GM21529 (cell line): ENCODE results near the gene LCORL.
"Not testable (repeated sequence)": the region's sequence is repeated elsewhere in the genome, so short reads cannot be mapped to it uniquely, and the experiment has no call there.

Source experiments
- ATAC-seq: cut with Tn5 transposase; IDR thresholded peaks from one replicate; pipeline ENCODE4 v1.9.1; 2021; ENCODE audit not compliant: unreplicated experiment

Gene LCORL

DNA sequence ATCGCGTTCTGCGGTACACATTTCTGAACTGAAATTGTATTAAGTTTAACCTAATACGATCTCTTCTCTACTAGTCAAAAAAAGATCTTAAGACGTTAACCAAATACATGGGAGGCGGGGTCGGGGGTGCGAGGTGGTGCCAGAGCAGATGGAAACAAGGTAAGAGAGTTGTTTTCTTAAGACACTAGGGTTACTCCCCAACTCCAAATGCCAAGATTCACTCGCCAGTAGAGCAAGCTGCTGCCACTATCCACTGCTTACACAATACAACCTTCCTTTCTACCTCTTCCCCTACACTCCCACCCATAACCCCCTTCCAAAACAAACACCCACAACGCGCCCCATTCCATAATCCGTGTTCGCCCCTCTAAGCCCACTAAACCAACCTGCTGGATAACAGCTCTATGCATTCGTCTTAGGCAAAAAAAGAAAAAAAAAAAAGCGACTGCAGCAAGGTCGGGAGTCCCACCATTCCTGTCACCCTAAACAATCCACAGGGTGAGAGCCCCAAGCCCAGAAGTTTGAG, 1.3 kb downstream of the LCORL start:
- ATAC-seq: no peak

DNA sequence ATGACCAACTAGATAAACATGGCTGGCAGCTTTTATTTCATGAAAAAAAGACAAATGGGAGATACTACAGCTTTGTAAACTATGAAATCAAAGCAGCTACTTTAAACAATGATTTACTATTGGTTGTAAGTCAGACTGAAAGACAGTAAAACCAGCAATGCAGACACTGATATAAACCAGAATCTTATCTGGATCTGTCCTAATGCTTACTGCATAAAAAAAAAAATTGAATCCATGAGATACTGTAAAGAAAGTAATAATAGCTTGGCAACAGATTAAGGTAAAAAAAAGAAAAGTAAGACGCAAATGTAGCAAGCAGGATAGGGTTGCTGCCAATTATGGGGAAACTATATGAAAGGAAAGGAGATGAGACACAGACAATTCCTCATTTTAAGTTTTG, 7.3 kb downstream of the LCORL start:
- ATAC-seq: no peak

DNA sequence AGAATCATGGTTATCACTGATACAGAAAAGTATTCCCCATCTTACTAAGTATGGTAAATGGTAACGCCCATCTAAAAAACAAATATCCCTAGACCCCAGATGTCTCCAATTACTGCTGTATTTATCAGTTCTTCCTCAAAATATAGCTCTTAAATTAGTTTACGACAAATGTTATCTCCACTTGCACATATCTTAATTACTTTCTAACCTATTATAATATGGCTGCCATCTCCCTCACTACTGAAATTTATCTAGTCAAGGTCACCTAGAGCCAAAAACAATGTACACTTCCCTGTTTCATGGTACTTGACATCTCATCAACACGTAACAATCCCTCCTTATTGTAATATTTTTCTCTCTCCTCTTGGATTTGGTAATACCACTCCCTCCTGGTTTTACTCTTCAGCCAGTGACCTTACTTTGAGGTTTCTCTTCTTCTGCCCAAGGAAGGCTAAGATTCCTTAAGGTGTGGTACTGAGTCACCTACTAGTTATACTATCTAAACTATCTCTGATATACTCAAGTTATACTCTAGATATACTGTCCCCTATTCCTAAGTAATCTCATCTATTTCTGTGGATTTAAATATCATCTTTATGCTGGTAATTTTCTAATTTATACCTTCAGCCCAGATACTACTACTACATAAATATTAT, 8.6 kb downstream of the LCORL start:
- ATAC-seq: no peak

DNA sequence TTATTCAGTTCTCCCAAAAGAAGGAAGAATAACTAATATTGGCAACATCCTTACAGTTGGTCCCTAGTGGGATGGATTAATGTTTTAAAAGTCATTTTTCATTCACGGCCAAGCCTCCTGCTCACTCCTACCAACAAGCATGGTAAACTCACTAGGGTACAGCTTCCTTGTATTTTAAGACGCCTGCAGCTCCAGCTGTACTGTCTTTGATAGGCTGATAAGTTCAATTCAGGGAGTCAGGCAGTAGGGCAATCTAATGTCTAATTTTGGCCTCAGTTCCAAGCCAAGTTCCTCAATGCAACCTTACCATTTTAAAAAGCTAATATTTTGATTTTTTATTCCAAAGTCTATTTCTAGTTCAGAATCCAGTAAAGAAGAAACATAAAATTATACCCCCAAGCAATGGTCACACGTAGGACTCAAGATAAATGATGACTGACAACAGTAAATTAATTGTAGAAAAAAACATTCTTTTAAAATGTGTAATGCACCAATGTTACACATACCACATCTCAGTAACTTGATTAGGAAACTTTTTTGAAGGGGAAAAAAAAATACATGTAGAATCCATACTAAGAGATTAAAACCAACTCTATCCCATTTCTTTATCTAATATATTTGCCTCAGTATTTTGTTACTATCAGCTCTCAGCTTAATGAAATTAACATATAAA, 9.3 kb downstream of the LCORL start:
- ATAC-seq: no peak

DNA sequence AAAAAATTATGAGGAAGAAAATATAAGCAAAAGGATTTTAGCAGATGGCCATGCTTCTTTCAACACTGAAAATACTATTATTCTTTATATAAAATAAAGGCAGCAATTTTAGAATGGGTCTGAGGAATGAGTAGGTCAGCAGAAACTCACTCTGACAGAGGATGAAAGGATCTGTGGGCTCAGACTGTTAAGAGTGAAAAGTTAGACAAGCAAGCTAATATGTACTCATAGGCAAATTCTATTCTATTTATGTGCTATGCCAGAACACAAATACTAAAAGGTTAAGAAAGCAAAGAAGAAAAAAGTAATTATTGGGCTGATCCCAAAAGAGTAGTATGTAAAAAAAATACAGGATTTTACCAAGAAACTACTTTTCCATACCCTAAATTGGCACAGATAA, 13.9 kb downstream of the LCORL start:
- no peak for ATAC-seq

DNA sequence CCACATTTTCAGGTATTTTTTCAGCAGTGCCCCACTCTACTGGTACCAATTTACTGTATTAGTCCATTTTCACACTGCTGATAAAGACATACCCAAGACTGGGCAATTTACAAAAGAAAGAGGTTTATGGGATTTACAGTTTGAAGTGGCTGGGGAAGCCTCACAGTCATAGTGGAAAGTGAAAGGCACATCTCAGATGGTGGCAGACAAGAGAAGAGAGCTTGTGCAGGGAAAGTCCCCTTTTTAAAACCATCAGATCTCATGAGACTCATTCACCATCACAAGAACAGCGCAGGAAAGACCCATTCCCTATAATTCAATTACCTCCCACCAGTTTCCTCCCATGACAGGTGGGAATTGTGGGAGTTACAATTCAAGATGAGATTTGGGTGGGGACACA, 15.1 kb downstream of the LCORL start:
- ATAC-seq: not testable (repeated sequence)

DNA sequence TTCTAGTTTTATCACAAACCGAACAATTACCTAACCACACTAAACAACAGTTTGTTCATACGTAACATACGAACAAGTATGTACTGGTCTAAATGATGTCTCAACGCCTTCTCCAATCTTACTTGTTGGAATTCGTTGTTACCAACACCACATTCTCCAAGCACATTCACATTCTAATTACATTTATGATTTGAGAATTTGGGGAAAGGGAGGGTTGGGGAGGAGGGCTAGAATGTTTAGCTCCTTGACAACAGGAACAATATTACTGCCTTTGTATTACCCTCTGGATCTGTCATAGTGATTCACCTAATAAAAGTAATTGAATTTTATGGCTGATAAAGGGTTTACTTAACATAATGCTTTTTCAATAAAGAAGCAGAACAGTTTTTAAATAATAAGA, 24.4 kb downstream of the LCORL start:
- no peak for ATAC-seq

DNA sequence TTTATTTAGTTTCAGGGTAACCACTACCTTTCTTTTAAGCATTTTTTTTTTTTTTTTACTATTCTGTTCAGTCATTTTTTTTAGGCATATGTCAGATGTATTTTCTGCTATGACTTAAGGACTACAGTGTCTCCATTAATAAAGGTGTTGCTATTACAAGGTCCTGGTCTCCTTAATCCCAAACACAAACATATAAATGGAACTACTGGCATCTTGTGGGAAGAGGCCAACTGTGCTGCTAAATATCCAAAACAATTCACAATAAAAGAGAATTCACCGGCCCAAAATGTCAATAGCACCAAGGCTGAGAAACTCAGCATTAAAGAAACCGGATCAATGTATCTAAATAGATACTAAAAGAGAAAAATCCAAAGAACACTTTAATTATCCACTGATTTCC, 26.4 kb downstream of the LCORL start:
- no peak for ATAC-seq

DNA sequence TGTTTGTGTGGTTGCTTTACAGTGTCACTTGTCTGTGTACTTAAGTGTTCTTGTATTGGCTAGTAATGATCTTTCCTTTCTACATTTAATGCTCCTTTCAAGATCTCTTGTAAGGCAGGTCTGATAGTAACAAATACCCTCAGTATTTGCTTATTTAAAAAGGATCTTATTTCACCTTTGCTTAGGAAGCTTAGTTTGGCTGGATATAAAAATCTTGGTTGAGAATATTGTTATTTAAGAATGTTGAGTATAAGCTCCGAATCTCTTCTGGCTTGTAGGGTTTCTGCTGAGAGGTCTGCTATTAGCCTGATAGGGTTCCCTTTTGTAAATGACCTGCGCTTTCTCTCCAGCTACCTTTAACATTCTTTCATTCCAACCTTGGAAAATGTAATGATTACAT, 35.7 kb downstream of the LCORL start:
- ATAC-seq: no peak

DNA sequence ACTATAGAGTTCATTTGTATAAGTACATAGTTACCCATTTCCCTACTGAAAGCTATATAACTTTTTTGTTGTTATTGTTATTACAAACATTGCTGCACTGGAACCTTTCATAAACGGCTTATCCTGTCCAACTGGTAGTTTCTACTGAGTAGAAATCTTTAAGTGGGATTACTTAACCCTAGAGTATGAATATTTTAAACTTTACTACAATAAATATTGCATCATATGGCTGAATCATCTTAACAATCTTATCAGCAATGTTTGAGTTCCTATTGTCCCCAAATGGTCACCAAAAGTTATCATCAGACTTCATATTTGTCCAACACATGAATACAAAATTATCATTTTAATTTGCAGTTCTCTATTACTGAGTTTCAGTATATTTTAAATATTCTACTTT, 40.5 kb downstream of the LCORL start:
- ATAC-seq: no peak

DNA sequence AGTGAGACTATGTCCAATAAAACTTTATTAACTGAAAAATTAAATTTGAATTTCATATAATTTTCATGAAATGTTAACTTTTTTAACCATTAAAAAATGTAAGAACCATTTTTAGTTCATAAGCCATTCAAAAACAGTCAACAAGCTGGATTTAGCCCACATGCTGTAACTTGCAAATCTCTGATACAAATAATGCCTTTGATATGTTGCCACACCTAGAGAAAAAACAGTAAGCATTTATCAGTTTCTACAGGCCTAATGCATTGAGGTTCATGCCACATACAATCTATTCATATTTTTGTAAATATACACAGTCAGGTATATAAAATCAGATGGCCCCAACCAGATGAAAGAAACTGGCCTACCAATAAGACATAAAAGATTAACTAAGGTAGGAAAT, 52.8 kb downstream of the LCORL start:
- ATAC-seq: no peak

DNA sequence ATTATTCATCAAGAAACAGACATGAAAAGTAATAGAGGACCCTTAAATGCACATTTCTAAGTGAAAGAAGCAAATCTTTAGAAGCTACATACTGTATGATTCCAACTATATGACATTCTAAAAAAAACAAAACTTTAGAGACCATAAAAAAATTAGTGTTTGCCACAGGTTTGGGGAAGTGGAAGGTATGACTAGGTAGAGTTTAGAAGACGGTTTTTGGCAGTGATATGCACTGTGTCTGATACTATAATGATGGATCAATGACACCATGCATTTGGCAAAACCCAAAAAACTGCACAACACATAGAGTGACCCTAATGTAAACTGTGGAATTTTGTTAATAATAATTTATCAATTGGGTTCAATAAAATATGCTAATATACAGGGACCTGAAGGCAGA, 54.5 kb downstream of the LCORL start:
- no peak for ATAC-seq

DNA sequence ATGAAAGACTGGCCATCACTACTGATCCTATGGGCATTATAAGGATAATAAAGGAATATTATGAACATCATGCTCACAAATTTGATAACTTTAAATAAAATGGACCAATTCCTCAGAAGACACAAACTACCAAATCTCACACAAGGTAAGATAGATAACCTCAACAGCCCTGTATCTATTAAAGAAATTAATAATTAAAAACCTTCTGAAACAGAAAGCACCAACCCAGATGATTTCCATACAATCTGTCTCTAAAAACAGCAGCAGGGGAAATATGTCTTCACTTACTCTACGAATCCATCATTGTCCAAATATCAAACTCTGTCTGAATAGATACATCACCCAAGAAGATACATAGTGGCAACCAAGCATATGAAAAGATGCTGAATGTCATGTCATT, 55.2 kb downstream of the LCORL start:
- no peak for ATAC-seq

DNA sequence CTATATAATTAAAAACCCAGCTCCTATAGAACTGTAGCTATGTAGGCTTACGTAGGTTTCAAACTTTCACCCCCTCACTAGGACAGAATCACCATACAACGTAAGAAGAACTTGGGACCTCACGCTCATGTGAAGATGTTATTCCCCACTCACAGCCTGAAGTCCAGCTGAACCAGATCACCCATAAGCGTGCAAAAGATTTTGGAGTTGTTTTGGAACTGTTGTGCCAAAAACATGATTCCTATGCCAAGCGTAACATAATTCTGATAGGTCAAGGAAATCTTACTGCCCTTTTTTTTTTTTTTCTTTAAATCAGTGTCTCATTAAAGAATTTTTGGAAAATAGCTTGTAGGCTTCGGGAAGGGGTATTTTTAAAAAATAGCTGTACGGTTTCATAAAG, 57.0 kb downstream of the LCORL start:
- ATAC-seq: no peak

DNA sequence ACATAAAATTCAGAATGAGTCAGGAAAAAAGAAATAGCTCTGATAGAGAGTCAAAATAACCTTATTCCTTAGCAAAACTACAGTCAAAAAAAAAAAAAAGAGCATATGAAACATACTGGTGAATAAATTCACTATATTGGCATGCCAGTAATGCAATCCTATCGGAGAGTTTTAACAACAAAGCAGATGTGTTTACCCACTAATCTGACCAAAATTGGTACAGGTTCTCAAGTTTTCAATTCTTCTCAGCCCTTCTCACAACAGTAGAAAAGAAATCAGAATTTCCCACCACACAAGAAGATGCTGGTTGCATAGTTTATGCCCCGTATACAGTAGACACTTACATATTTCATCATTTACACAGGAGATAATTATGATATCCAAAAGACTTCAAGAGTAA, 59.4 kb downstream of the LCORL start:
- no peak for ATAC-seq

DNA sequence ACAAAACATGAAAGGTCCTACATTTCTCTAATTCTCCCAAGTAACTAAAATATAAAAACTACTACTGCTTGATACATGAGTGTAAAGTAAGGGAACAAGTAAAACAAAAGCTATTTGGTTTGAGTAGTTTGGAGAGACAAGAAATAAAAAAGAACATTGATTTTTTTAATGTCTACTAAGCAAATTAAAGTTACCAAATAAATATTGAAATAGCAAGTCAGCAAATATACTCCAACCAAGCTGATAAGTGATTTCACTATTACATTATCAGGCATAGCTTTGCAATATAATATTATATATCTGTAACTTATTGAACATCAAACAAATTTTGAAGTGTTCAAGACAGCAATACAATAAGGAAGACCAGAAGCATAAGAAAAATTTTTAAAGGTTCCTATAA, 60.3 kb downstream of the LCORL start:
- ATAC-seq: no peak

DNA sequence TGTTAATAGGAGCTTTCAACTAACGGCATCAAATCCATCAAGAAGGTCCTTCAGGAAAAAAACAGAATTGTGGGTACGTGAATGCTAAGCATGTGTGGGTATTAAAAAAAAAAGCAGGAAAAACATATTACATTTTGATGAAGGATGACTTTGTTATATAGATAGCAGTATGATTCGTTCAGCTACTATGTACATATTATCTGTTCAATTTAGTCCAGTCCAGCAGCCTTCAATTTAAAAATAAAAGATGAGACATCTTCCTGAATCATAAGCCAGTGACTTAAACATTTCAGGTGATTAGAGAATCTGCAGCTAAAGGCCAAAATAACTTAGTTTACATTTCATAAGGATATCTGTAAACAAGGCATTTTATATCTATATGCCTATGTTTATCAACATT, 63.4 kb downstream of the LCORL start:
- ATAC-seq: no peak

DNA sequence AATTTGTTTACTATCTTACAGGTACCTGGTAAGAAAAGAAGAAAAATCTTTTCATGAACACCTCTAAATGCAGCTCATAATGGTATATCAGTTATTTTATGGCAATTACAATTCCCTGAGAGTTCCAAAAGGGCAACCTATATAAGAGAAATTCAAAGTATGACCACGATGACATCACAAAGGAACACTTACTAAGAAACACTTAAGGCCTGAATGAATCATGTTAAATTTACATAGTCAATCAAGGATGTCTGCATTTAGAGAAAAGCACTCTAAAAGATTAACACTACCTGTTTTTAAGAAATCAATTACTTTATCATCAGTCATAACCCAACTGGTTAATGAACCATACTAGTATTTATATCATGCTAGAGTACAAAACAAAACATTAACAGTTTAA, 63.9 kb downstream of the LCORL start:
- ATAC-seq: no peak

DNA sequence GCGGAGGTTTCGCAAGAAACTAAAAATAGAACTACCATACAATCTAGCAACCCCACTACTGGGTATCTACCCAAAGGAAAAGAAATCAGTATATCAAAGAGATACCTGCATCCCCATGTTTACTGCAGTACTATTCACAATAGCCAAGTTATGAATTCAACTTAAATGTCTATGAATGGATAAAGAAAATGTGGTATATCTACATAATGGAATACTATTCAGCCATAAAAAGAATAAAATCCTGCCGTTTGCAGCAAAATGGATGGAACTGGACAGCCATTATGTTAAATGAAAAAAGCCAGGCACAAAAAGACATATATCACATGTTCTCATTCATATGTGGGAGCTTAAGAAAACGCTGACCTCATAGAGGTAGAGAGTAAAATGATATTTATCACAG, 65.3 kb downstream of the LCORL start:
- ATAC-seq: no peak

DNA sequence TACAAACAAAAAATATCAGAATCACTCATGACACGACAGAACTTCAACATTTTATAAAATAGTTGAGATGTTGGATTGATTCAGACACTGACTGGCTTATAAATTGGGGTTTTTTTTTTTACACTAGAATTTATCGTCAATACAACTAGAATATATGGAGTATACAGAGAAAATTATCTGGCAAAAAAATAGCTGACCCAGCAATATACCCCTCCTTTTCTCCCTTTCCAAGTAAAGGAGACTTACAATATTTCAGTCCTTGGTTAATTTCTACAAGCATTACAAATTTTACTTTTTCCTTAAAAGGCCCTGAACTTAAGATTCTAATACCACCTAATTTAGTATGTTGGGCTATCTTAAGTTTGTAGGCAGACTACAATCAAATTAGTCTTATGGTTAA, 76.3 kb downstream of the LCORL start:
- ATAC-seq: no peak

DNA sequence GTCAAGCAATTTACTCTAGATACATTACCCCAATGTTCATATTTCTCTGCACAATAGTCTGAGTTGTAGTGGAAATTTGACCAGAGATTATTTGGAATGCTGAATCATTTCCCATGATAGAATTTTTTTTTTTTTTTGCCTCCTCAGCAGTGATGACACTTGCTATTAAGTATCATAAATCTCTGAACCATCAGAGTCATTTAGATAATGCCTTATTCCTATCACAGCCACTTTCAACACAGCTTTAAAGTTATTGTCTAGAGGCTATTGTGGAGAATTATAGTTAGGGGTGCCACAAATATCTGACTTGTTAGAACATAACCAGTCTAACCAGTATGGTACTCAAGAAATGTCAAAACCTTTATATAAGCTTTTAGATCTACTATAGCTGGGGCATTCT, 79.8 kb downstream of the LCORL start:
- ATAC-seq: no peak

DNA sequence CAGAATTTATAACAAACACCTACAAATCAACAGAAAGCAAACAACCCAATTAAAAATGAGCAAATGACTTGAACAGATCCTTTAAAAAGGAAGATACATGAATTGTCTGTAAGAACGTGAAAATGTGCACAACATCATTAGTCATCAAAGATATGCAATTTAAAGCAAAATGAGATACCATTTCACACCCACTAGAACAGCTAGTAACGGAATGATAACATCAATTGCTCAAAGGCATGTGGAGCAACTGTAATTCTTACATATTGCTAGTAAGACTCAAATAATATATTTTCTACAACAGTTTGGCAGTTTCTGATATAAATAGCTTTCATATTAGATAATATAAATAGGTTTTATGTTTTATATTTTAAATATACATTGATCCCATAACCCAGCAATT, 82.5 kb downstream of the LCORL start:
- ATAC-seq: no peak

DNA sequence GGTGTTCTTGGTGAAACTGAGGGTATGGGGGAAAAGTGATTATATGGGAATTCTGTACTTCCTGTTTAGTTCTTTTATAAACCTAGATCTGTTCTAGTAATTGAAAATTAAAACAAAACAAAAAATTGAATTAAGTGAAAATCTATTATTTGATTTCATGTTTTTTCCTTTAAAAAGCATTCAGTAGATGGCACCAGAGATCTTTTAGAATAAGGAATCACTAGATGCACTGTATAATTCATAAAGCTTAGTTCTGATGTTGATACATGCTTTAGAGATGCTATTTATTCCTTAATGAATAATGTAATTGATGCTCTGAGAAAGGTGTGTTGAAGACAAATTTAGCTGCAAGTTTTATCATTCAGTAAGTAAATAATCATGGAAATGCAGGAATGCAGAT, 87.3 kb downstream of the LCORL start:
- ATAC-seq: no peak
